ENCODE measurements around the gene C4orf54.

C4orf54 gene

DNA sequence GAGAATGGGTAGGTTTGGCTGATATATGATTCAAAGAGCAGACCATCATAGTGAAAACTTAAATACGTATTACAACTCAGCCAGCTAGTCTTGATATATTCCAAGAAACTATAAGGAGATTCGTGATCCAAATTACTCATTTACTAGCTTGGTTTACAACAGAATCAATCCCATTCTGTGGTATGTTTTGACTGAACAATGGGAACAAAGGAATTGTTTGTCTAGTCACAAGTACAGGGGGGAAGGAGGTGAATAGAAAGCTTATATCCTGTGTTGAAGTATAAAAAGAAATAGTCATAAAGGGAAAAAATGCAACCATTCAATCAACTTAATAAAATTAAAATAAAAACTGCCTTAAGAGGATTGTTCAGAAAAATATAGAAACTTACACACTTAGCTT is 17.0 kb downstream of the C4orf54 start:
- TF ChIP-seq CTCF (IDR thresholded peaks at IDR 0.05; ENCODE audit: insufficient read depth, low read depth, low read length, missing control alignments), result no peak
- H3K4me3 ChIP-seq (ENCODE audit: low read length), result no peak overlapping the region
- DNase-seq (ENCODE audit: low read depth), result no peak

DNA sequence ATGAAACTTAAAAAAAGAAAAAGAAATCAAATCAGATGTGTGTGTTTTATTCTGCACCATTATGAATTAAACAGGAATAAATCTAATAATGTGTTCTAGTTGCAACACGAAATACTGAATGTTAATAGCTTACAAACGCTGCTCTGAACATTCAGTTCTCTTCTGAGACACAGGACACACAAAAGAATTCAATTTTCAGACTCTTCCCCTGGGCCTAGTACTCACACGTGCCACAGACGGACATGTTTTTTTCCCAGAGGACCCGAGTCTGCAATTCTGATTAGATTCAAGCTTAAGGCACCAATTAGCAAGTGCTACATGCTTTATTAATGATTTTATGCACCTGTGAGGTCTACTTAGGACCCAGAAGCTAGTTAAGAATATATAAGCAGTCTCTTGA is 20.5 kb downstream of the C4orf54 start:
- H3K4me3 ChIP-seq (ENCODE audit: low read length), result no peak overlapping the region
- DNase-seq (ENCODE audit: low read depth), result no peak
- no peak for TF ChIP-seq CTCF (IDR thresholded peaks at IDR 0.05; ENCODE audit: insufficient read depth, low read depth, low read length, missing control alignments)

DNA sequence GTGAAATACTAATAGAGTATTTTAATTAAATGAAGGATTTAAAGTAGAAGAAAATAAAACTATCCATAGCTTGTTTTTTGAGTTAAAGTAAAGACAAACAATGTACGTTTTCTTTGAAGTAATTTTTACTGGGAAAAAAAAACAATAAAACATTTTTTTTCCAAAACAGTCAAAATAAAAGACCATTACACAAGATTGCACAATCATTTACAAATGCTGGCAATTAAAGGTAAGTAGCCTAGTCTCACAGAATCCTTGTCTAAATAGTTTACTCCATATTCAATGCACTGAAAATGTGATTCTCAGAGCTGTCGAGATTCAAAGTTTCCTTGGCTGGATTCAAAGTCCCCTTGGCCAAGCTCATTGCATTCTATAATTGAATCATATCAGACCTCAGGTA is 21.2 kb downstream of the C4orf54 start:
- TF ChIP-seq CTCF (IDR thresholded peaks at IDR 0.05; ENCODE audit: insufficient read depth, low read depth, low read length, missing control alignments), result no peak
- no peak overlapping the region for H3K4me3 ChIP-seq (ENCODE audit: low read length)

DNA sequence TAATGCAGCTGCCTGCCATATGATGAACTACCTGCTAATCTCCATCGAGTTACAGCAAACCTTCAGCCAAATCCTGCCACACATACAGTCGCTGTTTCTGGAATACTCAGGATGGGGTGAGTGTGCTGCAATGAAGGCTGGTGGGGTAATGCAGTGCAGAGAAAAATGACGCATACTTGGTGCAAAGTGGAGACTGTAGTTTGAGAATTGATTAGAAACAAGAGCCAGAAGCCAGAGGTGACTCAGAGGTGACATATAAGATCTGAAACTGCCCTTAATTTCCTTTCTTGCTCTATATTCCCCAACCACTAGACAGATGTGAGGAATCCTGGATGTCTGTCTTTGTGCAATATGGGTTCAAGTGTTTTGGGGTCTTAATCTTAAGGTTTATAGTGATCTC is 22.0 kb downstream of the C4orf54 start:
- DNase-seq (ENCODE audit: low read depth), result peak; percentile 57
- no peak overlapping the region for H3K4me3 ChIP-seq (ENCODE audit: low read length)
- no peak for TF ChIP-seq CTCF (IDR thresholded peaks at IDR 0.05; ENCODE audit: insufficient read depth, low read depth, low read length, missing control alignments)

More for the DNA sequence above, 21.2 kb downstream of the C4orf54 start:
- no peak for DNase-seq (ENCODE audit: low read depth)

GRCh38 chr4:99634742-99635360 is 22.8 kb downstream of the C4orf54 start:
- peak; percentile 61 for DNase-seq (ENCODE audit: low read depth)
- no peak for TF ChIP-seq CTCF (IDR thresholded peaks at IDR 0.05; ENCODE audit: insufficient read depth, low read depth, low read length, missing control alignments)
- no peak overlapping the region for H3K4me3 ChIP-seq (ENCODE audit: low read length)

DNA sequence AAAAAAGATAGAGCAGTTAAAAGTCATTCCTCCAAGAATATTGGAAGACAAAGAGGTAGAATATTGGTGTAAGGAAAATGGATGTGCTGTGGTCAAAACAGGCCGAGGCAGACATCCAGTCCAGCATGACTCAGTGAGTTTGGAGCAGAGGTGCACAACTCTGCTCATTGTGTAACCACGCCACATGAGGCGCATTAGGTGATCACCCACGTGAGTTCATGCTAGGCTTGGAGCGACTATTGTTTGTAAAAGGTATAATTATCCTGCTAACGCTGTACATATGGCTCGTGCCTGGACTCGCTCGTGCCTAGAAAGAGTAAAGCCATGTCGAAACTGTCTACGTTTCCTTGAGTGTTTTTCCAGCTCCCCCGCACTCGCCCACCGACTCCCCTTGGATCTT is 23.9 kb downstream of the C4orf54 start:
- no peak overlapping the region for H3K4me3 ChIP-seq (ENCODE audit: low read length)
- TF ChIP-seq CTCF (IDR thresholded peaks at IDR 0.05; ENCODE audit: insufficient read depth, low read depth, low read length, missing control alignments), result peak; percentile 10
- peak; percentile 97 for DNase-seq (ENCODE audit: low read depth)

DNA sequence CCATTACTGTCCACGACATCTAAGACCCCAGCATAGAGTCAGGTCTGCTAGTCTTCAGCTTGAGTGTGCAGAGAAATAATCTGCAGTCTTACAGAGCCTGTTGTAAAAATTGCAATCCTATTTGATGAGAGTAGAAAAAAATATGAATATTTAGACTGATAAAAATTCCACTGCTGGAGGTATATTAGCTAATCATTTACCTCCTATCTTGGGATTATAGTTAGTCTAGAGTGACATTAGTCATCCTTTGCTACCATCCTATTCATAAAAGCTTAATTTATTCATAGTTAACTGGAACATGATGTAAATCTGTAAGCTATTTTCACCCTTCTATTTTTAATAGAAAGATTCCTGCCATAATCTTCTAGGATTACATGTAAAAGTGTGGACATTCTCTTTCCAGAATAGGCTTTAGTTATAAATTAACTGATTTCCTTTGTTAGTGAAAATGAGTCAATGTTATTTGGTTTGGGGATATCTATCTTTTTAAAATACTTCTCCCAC is 26.7 kb downstream of the C4orf54 start:
- DNase-seq (ENCODE audit: low read depth), result no peak
- no peak overlapping the region for H3K4me3 ChIP-seq (ENCODE audit: low read length)
- TF ChIP-seq CTCF (IDR thresholded peaks at IDR 0.05; ENCODE audit: insufficient read depth, low read depth, low read length, missing control alignments), result no peak

All from epithelial cell of esophagus (primary cell).